ENCODE data around the gene SPR.

SPR gene

DNA sequence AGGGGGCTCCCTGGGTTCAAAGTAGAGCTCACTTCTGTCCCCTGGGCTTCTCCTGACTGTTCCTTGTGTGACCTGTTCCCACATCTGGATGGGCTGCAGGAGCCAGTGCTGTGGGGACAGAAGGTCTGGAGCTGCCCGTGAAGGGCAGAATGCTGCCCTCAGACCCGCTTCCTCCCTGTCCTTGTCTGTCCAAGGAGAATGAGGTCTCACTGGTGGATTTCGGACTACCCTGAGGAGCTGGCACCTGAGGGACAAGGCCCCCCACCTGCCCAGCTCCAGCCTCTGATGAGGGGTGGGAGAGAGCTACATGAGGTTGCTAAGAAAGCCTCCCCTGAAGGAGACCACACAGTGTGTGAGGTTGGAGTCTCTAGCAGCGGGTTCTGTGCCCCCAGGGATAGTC lies 45.6 kb downstream of the SPR start:
- TF ChIP-seq, protein P1, sequence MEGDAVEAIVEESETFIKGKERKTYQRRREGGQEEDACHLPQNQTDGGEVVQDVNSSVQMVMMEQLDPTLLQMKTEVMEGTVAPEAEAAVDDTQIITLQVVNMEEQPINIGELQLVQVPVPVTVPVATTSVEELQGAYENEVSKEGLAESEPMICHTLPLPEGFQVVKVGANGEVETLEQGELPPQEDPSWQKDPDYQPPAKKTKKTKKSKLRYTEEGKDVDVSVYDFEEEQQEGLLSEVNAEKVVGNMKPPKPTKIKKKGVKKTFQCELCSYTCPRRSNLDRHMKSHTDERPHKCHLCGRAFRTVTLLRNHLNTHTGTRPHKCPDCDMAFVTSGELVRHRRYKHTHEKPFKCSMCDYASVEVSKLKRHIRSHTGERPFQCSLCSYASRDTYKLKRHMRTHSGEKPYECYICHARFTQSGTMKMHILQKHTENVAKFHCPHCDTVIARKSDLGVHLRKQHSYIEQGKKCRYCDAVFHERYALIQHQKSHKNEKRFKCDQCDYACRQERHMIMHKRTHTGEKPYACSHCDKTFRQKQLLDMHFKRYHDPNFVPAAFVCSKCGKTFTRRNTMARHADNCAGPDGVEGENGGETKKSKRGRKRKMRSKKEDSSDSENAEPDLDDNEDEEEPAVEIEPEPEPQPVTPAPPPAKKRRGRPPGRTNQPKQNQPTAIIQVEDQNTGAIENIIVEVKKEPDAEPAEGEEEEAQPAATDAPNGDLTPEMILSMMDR (IDR thresholded peaks at IDR 0.05; ENCODE audit: low read length, missing control alignments): no peak
- no peak for DNase-seq (ENCODE audit: low read depth)
- no peak overlapping the region for H3K4me3 ChIP-seq (replicated peaks; ENCODE audit: low read depth, low read length)

GRCh38 chr2:72933207-72933606 lies 46.0 kb downstream of the SPR start:
- TF ChIP-seq, protein P1 (IDR thresholded peaks at IDR 0.05; ENCODE audit: low read length, missing control alignments): no peak
- H3K4me3 ChIP-seq (replicated peaks; ENCODE audit: low read depth, low read length): no peak overlapping the region
- no peak for DNase-seq (ENCODE audit: low read depth)

GRCh38 chr2:72933646-72934151 lies 46.5 kb downstream of the SPR start:
- DNase-seq (ENCODE audit: low read depth): no peak
- TF ChIP-seq, protein P1 (IDR thresholded peaks at IDR 0.05; ENCODE audit: low read length, missing control alignments): no peak
- no peak overlapping the region for H3K4me3 ChIP-seq (replicated peaks; ENCODE audit: low read depth, low read length)

DNA sequence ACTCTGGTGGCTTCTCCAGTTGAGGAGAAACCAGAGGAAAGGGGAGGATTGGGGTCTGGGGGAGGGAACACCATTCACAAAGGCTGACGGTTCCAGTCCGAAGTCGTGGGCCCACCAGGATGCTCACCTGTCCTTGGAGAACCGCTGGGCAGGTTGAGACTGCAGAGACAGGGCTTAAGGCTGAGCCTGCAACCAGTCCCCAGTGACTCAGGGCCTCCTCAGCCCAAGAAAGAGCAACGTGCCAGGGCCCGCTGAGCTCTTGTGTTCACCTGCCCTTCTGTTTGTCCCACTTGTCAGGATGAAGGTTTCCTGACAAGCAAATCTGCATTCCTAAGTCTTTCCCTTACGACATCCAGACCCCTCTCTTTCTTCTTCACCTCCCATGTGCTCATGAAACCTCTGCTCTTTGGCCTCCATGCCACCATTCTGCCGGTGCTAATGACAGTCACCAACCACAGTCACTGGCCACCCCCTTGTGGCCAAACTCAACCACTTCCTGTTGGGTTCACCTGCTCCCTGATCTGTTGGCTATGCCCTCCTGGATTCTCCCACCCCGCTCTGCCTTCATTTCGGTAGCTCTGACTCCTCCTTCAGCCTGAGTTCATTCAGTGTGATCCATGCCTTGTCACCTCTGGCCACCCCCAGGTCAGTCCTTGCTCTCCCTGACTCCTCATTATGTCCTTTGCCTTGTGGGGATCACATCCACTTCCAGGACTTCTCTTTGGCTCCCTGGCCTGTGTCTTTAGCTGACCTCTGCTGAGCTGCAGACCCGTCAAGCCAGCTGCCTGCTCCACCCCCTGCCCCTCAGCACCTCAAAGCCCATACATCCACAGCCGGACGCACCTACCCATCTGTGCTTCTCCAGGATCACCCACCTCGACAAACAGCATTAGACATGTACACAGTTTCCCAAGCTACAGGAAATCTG lies 47.7 kb downstream of the SPR start:
- TF ChIP-seq, protein P1 (IDR thresholded peaks at IDR 0.05; ENCODE audit: low read length, missing control alignments): peak; percentile 11
- no peak for DNase-seq (ENCODE audit: low read depth)
- no peak overlapping the region for H3K4me3 ChIP-seq (replicated peaks; ENCODE audit: low read depth, low read length)

- TF ChIP-seq, protein P1 (IDR thresholded peaks at IDR 0.05; ENCODE audit: low read length, missing control alignments): no peak
- no peak overlapping the region for H3K4me3 ChIP-seq (replicated peaks; ENCODE audit: low read depth, low read length)
- no peak for DNase-seq (ENCODE audit: low read depth)
Observed at GRCh38 chr2:72935611-72935957, 48.4 kb downstream of the SPR start.

- TF ChIP-seq, protein P1 (IDR thresholded peaks at IDR 0.05; ENCODE audit: low read length, missing control alignments): no peak
- DNase-seq (ENCODE audit: low read depth): no peak
- no peak overlapping the region for H3K4me3 ChIP-seq (replicated peaks; ENCODE audit: low read depth, low read length)
Observed at GRCh38 chr2:72936660-72937355, 49.6 kb downstream of the SPR start.
